Keratinocyte (primary cell): ENCODE measurements around the gene TRIP13. TPM values are rescaled to one million over a fixed set of nuclear protein-coding genes. Genes with fewer than 3 reads are reported as not detected.

Source experiments
- DNase-seq: peaks from one replicate; pipeline ENCODE4 v3.0.0-alpha.2; 2011; ENCODE audit warnings: low read depth, missing footprints, low spot score
- FAIRE-seq: peaks from 2 replicates; lab custom pipeline; 2011; peaks lifted over from hg19 to GRCh38; lab: Jason Lieb, UNC
- H2AFZ ChIP-seq: 2 replicates; pipeline ENCODE4 v1.6.0; 2012; ENCODE audit warnings: low read length, control low read depth, inconsistent platforms; ENCODE audit not compliant: control insufficient read depth
- H3K27ac ChIP-seq: 2 replicates; pipeline ENCODE4 v1.5.1; 2011; ENCODE audit warnings: low read length; ENCODE audit not compliant: control insufficient read depth, insufficient read depth
- H3K27me3 ChIP-seq: 3 replicates; pipeline ENCODE4 v1.6.0; 2011; ENCODE audit warnings: low read length; ENCODE audit not compliant: control insufficient read depth, insufficient read depth; ENCODE audit errors: extremely low read depth
- H3K36me3 ChIP-seq, 2 experiments: 2 replicates in 1 of 2; 3 replicates in 1 of 2; pipeline ENCODE4 v1.5.1; 2011; ENCODE audit warnings: low read length in 2 of 2, mild to moderate bottlenecking in 1 of 2; ENCODE audit not compliant: control insufficient read depth in 2 of 2, insufficient read depth in 2 of 2; ENCODE audit errors: extremely low read depth in 1 of 2
- H3K4me1 ChIP-seq: 3 replicates; pipeline ENCODE4 v1.5.1; 2011; ENCODE audit warnings: low read length; ENCODE audit not compliant: control insufficient read depth, insufficient read depth; ENCODE audit errors: extremely low read depth
- H3K4me2 ChIP-seq: 3 replicates; pipeline ENCODE4 v1.6.0; 2011; ENCODE audit warnings: low read depth, low read length; ENCODE audit not compliant: control insufficient read depth, insufficient read depth; ENCODE audit errors: extremely low read depth
- H3K4me3 ChIP-seq, 3 experiments: fragments of 200-600 bp in 1 of 3; sonication (generic) in 1 of 3; 2 replicates in 2 of 3; 3 replicates in 1 of 3; pipeline ENCODE4 v1.5.1; 2011 to 2016; ENCODE audit warnings: low read length in 3 of 3, mild to moderate bottlenecking in 3 of 3, control low read depth in 2 of 3, inconsistent platforms in 1 of 3, low read depth in 1 of 3, mixed read lengths in 1 of 3, mixed run types in 1 of 3, moderate library complexity in 1 of 3; ENCODE audit not compliant: control insufficient read depth in 2 of 3, insufficient read depth in 2 of 3; ENCODE audit errors: extremely low read depth in 1 of 3
- H3K79me2 ChIP-seq: 2 replicates; pipeline ENCODE4 v1.6.0; 2012; ENCODE audit warnings: low read length; ENCODE audit not compliant: control insufficient read depth, insufficient read depth
- H3K9ac ChIP-seq: 3 replicates; pipeline ENCODE4 v1.6.0; 2011; ENCODE audit warnings: low read length; ENCODE audit not compliant: control insufficient read depth, insufficient read depth; ENCODE audit errors: extremely low read depth
- H3K9me1 ChIP-seq: 3 replicates; pipeline ENCODE4 v1.6.0; 2011; ENCODE audit warnings: low read length; ENCODE audit not compliant: control insufficient read depth, insufficient read depth; ENCODE audit errors: extremely low read depth
- H3K9me3 ChIP-seq: 2 replicates; pipeline ENCODE4 v1.5.1; 2012; ENCODE audit warnings: low read depth, low read length; ENCODE audit not compliant: control insufficient read depth
- H4K20me1 ChIP-seq: 3 replicates; pipeline ENCODE4 v1.6.0; 2011; ENCODE audit warnings: low read length; ENCODE audit not compliant: control insufficient read depth, insufficient read depth; ENCODE audit errors: extremely low read depth
- CTCF ChIP-seq, 3 experiments: IDR thresholded peaks in 1 of 3; conservative IDR thresholded peaks in 1 of 3; optimal IDR thresholded peaks in 1 of 3; 2 replicates in 2 of 3; 3 replicates in 1 of 3; pipeline versions ENCODE3 to v1.5.1; 2011; ENCODE audit warnings: low read length in 3 of 3, mild to moderate bottlenecking in 3 of 3, moderate library complexity in 2 of 3, control low read depth in 1 of 3, inconsistent platforms in 1 of 3; ENCODE audit not compliant: insufficient read depth in 2 of 3; ENCODE audit errors: extremely low read depth in 1 of 3
- EZH2 ChIP-seq: IDR thresholded peaks from one replicate; pipeline ENCODE4 v1.6.1; 2012; ENCODE audit warnings: inconsistent platforms, mild to moderate bottlenecking, low read length, moderate library complexity
- dilution Hi-C: fragments of 300-500 bp; cut with MboI; formaldehyde crosslinking; loops from one replicate; pipeline ENCODE4 v1.7.0; 2020; ENCODE audit warnings: low sequenced_read_pairs; ENCODE audit not compliant: extremely low pct_ligation_motif_present
- polyA plus RNA-seq, 5 experiments: library from polyadenylated mRNA; depleted of rRNA in 3 of 5; stranded (reverse) in 3 of 5; stranded (forward) in 1 of 5; unstranded in 1 of 5; fragments of >200 nt; gene quantifications; 1 replicate in 1 of 5; 2 replicates in 3 of 5; 3 replicates in 1 of 5; pipeline versions ENCODE4 v1.2.1 to v1.2.3, GENCODE V29; 2011 to 2012; ENCODE audit warnings: missing spikeins in 2 of 5, low read depth in 1 of 5, low replicate concordance in 1 of 5

TRIP13 gene
- polyA plus RNA-seq, 1 donor (not counting 4 experiments of a cell fraction or from before 2014, with no cell fraction given): 37.8 TPM

GRCh38 chr5:882253-883183 is 10.2 kb upstream of the TRIP13 start:
- Histone ChIP-seq H2AFZ (no peak overlapping the region), H3K36me3 (peaks cover 47 to 66% of the 10 kb centered on the region in 2 experiments), H3K9ac (no peak overlapping the region), H3K27me3 (no peaks in the 10 kb centered on the region), H3K4me2 (no peak overlapping the region), H3K9me3 (no peaks in the 10 kb centered on the region), H3K79me2 (peaks cover 60% of the 10 kb centered on the region), H3K4me3 (no peak overlapping the region), H3K27ac (no peak overlapping the region), H3K4me1 (no peaks in the 10 kb centered on the region), H3K9me1 (no peaks in the 10 kb centered on the region), H4K20me1 (peaks cover 13% of the 10 kb centered on the region)
- FAIRE-seq (no peak), DNase-seq (no peak)
- dilution Hi-C loops: no loop called here
- TF ChIP-seq EZH2: no peak
- no peak for TF ChIP-seq CTCF (optimal IDR thresholded peaks at IDR 0.05 in 1 of 3, IDR thresholded peaks at IDR 0.05 in 1 of 3, conservative IDR thresholded peaks at IDR 0.05 in 1 of 3; ENCODE audit: extremely low read depth in 1 of 3, insufficient read depth in 2 of 3, low read length in 3 of 3)

GRCh38 chr5:883475-884181 is 9.1 kb upstream of the TRIP13 start:
- Histone ChIP-seq H3K4me3 (no peak overlapping the region), H3K9me1 (no peaks in the 10 kb centered on the region), H3K4me1 (no peaks in the 10 kb centered on the region), H3K9me3 (no peaks in the 10 kb centered on the region), H3K27me3 (no peaks in the 10 kb centered on the region), H3K9ac (no peak overlapping the region), H4K20me1 (peaks cover 13% of the 10 kb centered on the region), H3K4me2 (no peak overlapping the region), H3K36me3 (peaks cover 52 to 66% of the 10 kb centered on the region in 2 experiments), H3K27ac (no peak overlapping the region), H3K79me2 (peaks cover 65% of the 10 kb centered on the region), H2AFZ (no peak overlapping the region)
- dilution Hi-C loops: no loop called here
- DNase-seq (no peak), FAIRE-seq (no peak)
- TF ChIP-seq CTCF (optimal IDR thresholded peaks at IDR 0.05 in 1 of 3, IDR thresholded peaks at IDR 0.05 in 1 of 3, conservative IDR thresholded peaks at IDR 0.05 in 1 of 3; ENCODE audit: extremely low read depth in 1 of 3, insufficient read depth in 2 of 3, low read length in 3 of 3): peak in 2 of 3 experiments; percentile 19 to 23
- no peak for TF ChIP-seq EZH2
